BE2C (cell line): Measurements from ENCODE around the gene CHD5.

Experiments
- DNase-seq: peaks from one replicate; pipeline ENCODE4 v3.0.0-alpha.2; 2020
- H3K27me3 ChIP-seq: fragments of 250-450 bp; sonication (Bioruptor Pico); 2 replicates; pipeline ENCODE4 v1.5.1; 2020; ENCODE audit warnings: mild to moderate bottlenecking
- H3K36me3 ChIP-seq: fragments of 250-450 bp; sonication (Bioruptor Pico); 2 replicates; pipeline ENCODE4 v1.5.1; 2020; ENCODE audit warnings: mild to moderate bottlenecking
- H3K4me1 ChIP-seq: fragments of 250-450 bp; sonication (Bioruptor Pico); 2 replicates; pipeline ENCODE4 v1.5.1; 2020
- H3K4me3 ChIP-seq: 2 replicates; pipeline ENCODE4 v1.5.1; 2011; ENCODE audit warnings: low read depth, low read length
- H3K9me3 ChIP-seq: fragments of 250-450 bp; sonication (Bioruptor Pico); 2 replicates; pipeline ENCODE4 v1.5.1; 2020
- TF ChIP-seq, protein P1 (sequence below): IDR thresholded peaks from 2 replicates; pipeline ENCODE4 v1.5.1; 2012; ENCODE audit warnings: mild to moderate bottlenecking, low read depth, low read length

Gene CHD5

DNA sequence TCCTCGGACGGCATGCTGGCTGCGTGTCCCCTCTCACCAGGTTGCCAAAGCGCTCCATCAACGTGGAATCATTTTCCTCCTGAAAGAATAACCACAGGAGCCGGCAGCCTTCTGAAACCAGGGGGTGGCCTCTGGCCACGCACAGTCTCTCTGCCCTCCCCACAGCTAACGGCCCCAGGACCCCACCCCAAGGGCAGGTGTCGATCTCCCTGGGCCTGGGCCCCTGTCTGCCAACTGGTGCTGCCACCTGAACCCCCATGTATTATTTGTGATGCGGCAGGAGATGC is 88.4 kb downstream of the CHD5 start:
- TF ChIP-seq, protein P1, sequence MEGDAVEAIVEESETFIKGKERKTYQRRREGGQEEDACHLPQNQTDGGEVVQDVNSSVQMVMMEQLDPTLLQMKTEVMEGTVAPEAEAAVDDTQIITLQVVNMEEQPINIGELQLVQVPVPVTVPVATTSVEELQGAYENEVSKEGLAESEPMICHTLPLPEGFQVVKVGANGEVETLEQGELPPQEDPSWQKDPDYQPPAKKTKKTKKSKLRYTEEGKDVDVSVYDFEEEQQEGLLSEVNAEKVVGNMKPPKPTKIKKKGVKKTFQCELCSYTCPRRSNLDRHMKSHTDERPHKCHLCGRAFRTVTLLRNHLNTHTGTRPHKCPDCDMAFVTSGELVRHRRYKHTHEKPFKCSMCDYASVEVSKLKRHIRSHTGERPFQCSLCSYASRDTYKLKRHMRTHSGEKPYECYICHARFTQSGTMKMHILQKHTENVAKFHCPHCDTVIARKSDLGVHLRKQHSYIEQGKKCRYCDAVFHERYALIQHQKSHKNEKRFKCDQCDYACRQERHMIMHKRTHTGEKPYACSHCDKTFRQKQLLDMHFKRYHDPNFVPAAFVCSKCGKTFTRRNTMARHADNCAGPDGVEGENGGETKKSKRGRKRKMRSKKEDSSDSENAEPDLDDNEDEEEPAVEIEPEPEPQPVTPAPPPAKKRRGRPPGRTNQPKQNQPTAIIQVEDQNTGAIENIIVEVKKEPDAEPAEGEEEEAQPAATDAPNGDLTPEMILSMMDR = no peak
- Histone ChIP-seq H3K27me3 (no peaks in the 10 kb centered on the region), H3K4me1 (no peaks in the 10 kb centered on the region), H3K36me3 (no peaks in the 10 kb centered on the region), H3K9me3 (no peaks in the 10 kb centered on the region), H3K4me3 (no peak overlapping the region)
- DNase-seq = no peak

DNA sequence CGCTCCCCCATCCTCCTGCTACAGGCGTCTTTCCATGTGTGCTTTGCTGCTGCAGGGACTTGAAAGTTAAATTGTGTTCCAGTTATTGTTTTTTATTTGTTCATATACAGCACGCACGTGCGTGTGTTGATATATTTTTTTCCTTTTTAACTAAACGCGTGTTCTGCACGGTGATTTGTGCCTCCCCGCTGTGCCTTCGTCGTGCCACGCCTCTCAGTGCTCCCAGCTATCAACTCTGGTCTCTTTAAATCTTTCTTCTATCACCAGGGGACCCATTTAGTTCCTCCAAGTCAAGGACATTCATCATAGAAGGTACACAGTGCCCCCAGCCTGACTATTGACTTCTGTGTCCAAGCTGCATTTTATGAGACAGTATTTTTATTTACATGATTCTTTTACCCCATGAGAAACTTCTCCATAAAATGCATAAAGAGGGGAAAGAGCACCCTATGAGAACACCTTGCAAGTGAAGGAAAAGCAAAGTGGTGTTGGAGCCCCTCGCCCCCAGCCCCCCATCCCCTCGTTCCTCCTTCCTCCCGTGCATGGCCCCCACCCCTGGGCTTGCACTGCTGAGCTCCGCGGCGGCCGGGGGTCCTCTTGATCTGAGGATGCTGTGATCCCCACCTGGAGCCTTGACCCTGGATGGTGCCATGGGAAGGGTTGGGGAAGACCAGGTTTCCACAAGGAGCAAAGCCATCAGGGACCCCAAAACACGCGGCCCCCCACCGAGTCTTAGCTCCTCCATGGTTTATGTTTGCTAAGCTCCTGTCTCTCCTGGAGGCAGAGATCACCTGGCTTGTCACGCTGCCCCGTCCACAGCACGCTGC is 88.9 kb downstream of the CHD5 start:
- no peaks in the 10 kb centered on the region for H3K36me3 ChIP-seq
- no peak for DNase-seq
- TF ChIP-seq, protein P1 = no peak
- no peaks in the 10 kb centered on the region for H3K4me1 ChIP-seq
- no peak overlapping the region for H3K4me3 ChIP-seq
- no peaks in the 10 kb centered on the region for H3K9me3 ChIP-seq
- no peaks in the 10 kb centered on the region for H3K27me3 ChIP-seq

DNA sequence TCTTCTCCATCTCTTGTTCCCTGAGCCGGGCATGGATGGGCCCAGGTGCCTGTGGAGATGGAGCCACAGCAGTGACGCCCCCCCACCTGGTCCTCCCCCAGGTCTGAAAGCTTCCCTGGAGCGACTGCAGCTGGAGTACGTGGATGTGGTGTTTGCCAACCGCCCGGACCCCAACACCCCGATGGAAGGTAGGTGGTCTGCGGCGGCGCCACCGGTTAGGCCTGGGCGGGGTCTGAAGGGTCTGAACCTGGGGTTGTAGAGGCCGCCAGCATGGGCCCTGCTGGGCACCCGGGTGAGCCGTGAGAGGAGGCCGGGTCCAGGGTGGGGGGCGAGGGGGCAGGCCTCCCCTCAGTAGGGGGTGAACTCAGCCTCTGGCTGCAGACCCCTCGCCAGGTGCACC is 89.8 kb downstream of the CHD5 start:
- Histone ChIP-seq H3K27me3 (no peaks in the 10 kb centered on the region), H3K4me1 (no peaks in the 10 kb centered on the region), H3K4me3 (no peak overlapping the region), H3K9me3 (no peaks in the 10 kb centered on the region), H3K36me3 (no peaks in the 10 kb centered on the region)
- TF ChIP-seq, protein P1 = no peak
- no peak for DNase-seq

DNA sequence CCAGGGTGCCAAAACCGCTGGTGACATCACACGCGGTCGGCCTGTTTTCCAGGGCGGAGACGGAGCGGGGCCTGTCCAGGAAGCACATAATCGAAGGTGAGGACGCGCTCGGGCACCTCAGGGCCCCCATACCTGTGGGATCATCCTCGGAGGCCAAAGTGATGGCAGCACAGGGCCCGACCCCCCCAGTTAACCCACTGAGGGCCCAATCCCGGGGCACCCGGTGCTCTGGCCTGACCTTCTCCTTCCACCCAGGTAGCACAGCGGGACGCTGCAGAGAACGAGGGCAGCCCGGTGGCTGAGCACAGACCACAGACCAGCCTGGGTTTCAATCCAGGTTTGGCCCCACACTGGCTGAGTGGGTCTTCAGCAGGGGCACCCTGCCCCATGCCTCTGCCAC is 91.2 kb downstream of the CHD5 start:
- Histone ChIP-seq H3K4me1 (no peaks in the 10 kb centered on the region), H3K4me3 (no peak overlapping the region), H3K36me3 (no peaks in the 10 kb centered on the region), H3K9me3 (no peaks in the 10 kb centered on the region), H3K27me3 (no peaks in the 10 kb centered on the region)
- TF ChIP-seq, protein P1 = no peak
- no peak for DNase-seq

DNA sequence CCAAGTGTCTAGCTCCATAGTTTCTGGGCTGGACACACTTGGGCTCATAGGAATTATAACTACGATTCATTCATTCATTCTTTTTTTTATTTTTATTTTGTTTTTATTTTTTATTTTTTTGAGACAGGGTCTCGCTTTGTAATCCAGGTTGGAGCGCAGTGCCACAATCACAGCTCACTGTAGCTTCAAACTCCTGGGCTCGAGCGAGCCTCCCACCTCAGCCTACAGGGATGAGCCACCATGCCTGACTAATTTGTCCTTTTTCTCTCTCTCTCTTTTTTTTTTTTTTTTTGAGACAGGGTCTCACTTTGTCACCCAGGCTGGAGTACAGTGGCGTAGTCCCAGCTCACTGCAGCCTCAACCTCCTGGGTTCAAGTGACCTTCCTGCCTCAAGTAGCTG is 92.2 kb downstream of the CHD5 start:
- H3K9me3 ChIP-seq = no peaks in the 10 kb centered on the region
- TF ChIP-seq, protein P1 = no peak

DNA sequence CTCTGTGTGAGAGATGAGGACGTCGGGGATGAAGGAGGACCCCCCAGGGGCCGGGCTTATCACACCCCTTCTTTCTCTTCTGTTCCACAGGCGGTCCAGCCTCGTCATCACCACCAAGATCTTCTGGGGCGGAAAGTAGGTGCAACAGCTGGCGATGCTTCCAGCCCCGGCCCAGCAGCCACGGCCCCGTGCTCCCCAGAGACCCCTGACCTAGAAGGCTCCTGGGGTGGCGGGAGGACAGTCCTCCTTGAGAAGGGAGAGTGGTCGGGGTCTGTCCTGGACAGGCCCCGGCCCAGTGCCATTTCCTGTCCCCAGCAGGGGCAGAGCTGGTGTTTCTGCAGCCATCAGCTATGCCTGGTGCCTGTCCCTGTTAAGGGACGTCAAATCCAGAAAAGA is 92.7 kb downstream of the CHD5 start:
- Histone ChIP-seq H3K27me3 (no peaks in the 10 kb centered on the region), H3K9me3 (no peaks in the 10 kb centered on the region), H3K4me3 (no peak overlapping the region), H3K36me3 (no peaks in the 10 kb centered on the region), H3K4me1 (no peaks in the 10 kb centered on the region)
- TF ChIP-seq, protein P1 = no peak
- no peak for DNase-seq

More for the DNA sequence above, 92.2 kb downstream of the CHD5 start:
- Histone ChIP-seq H3K4me3 (no peak overlapping the region), H3K4me1 (no peaks in the 10 kb centered on the region), H3K27me3 (no peaks in the 10 kb centered on the region), H3K36me3 (no peaks in the 10 kb centered on the region)
- no peak for DNase-seq
